Activated T-cell treated with anti-CD3 and anti-CD28 coated beads, Interleukin-2, amount 50 U/mL, for 72 hours (primary cell): ENCODE measurements around the gene APBA1. TPM values are rescaled to one million over a fixed set of nuclear protein-coding genes. Genes with fewer than 3 reads are reported as not detected.

Experiments used
- ATAC-seq, 2 donors: fragments of 150-1000 bp; cut with Tn5 transposase; replicated peaks in 1 of 2; 2 replicates each; pipeline ENCODE4 v1.10.0; 2021; ENCODE audit warnings: moderate library complexity in 2 of 2, mild to moderate bottlenecking in 1 of 2
- DNase-seq, 2 donors: peaks; one replicate each; pipeline ENCODE4 v3.0.0; 2021 to 2022; ENCODE audit warnings: mixed read lengths in 1 of 2
- H3K27ac Mint-ChIP-seq: one replicate; pipeline ENCODE4 v1.8.0; 2022; ENCODE audit warnings: mild to moderate bottlenecking, moderate library complexity, mixed read lengths
- H3K27me3 Mint-ChIP-seq: one replicate; pipeline ENCODE4 v1.8.0; 2022; ENCODE audit warnings: low read depth, mixed read lengths
- H3K36me3 Mint-ChIP-seq, 2 donors: one replicate each; pipeline ENCODE4 v1.8.0; 2022; ENCODE audit warnings: mixed read lengths in 2 of 2, mild to moderate bottlenecking in 1 of 2; ENCODE audit not compliant: insufficient read depth in 2 of 2
- H3K4me1 Mint-ChIP-seq: one replicate; pipeline ENCODE4 v1.8.0; 2022; ENCODE audit warnings: low read depth, mixed read lengths
- H3K4me3 Mint-ChIP-seq, 2 donors: one replicate each; pipeline ENCODE4 v1.8.0; 2022; ENCODE audit warnings: mild to moderate bottlenecking in 2 of 2, mixed read lengths in 2 of 2, moderate library complexity in 2 of 2
- H3K9me3 Mint-ChIP-seq, 2 donors: one replicate each; pipeline ENCODE4 v1.8.0; 2022; ENCODE audit warnings: mixed read lengths in 2 of 2
- total RNA-seq, 2 donors: library from RNA; stranded (reverse); gene quantifications; one replicate each; pipeline ENCODE4 v1.2.3, GENCODE V29; 2022

The APBA1 gene
- total RNA-seq, 2 donors from 2014 or later, result 0.74 to 1.2 TPM

DNA sequence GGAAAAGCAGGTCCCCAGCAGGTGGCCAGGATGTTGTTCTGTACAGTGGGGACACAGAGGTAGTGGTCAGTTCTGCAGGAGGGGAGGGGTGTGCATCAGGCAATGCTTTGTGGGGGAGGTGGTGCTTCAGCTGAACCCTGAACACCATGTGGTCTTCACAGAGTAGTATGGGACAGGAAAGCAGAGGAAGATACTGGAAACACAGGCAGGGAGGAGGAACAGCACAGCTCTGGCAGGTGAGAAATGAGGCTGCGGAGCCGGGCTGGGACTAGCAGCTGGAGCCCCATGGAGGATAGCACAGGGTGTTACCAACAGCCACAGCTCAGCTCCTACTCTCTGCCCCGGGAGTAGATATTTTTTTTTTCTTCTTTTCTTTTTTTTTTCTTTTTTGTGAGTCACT lies 185.7 kb downstream of the APBA1 start:
- H3K4me3 Mint-ChIP-seq, result no peak overlapping the region
- H3K27me3 Mint-ChIP-seq, result no peaks in the 10 kb centered on the region
- H3K4me1 Mint-ChIP-seq, result no peaks in the 10 kb centered on the region
- ATAC-seq (no peak), DNase-seq (no peak)
- H3K9me3 Mint-ChIP-seq, result peaks cover 0 to 2% of the 10 kb centered on the region in 2 donors
- H3K27ac Mint-ChIP-seq, result no peak overlapping the region
- H3K36me3 Mint-ChIP-seq, result no peaks in the 10 kb centered on the region

DNA sequence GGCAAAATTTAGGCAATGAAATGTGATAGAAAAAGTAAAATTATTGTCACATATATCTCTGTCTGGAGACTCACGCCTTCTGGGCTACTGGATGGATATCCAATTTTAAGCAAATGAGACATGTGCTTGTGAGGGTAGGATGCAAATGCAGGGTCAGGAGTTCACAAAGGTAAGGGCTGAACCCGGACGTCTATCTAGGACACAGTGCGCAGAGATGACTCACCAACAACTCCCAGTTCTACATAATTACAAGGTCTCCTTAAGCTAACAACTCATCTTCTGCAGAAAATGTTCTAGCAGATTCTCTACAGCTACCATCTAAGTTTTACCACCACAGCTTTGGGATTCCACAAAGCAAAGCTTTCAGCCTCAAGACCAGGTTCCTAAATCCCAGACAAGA lies 186.7 kb downstream of the APBA1 start:
- ATAC-seq, result no peak
- Mint-ChIP-seq H3K4me3 (no peak overlapping the region), H3K36me3 (no peaks in the 10 kb centered on the region), H3K27ac (no peak overlapping the region), H3K4me1 (no peaks in the 10 kb centered on the region), H3K9me3 (peaks cover 0 to 2% of the 10 kb centered on the region in 2 donors), H3K27me3 (no peaks in the 10 kb centered on the region)
- no peak for DNase-seq

DNA sequence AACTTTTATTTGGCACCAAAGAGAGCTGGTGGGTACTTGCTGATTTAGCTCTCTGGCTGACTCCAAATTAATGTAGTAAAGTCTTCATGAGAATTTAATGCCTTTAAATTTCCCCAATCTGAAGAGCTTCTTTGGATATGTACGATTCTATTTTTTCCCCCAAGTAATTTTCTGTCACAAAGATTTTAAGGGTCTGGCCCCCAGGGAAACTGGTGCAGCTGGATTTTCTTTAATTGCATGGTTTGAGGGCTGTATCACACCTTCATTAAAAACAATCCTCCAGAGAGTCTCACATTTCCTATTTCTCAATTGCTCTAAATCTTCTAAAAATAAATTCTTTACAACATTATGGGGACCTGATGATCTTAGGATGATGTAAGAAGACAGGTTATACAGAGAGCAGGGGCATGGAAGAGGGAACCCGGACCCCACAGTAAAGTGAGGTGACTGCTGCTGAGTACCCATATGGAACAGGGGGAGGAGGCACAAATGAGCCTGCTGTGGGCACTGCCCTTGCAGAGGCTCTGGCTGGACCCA lies 188.2 kb downstream of the APBA1 start:
- Mint-ChIP-seq H3K36me3 (no peaks in the 10 kb centered on the region), H3K27me3 (no peaks in the 10 kb centered on the region), H3K27ac (no peak overlapping the region), H3K4me1 (no peaks in the 10 kb centered on the region), H3K4me3 (no peak overlapping the region), H3K9me3 (peaks cover 0 to under 1% of the 10 kb centered on the region in 2 donors)
- DNase-seq (no peak), ATAC-seq (no peak)

- peaks cover 21% of the 10 kb centered on the region for H3K4me1 Mint-ChIP-seq
- H3K36me3 Mint-ChIP-seq, result no peaks in the 10 kb centered on the region
- no peaks in the 10 kb centered on the region for H3K27me3 Mint-ChIP-seq
- no peaks in the 10 kb centered on the region for H3K9me3 Mint-ChIP-seq
- no peak overlapping the region for H3K27ac Mint-ChIP-seq
- no peak for ATAC-seq
- H3K4me3 Mint-ChIP-seq, result peak overlapping the region; percentile 51 to 58
- DNase-seq, result no peak
These were observed 195.4 kb downstream of the APBA1 start for GRCh38 chr9:69476797-69477196.

GRCh38 chr9:69476016-69476415 lies 196.2 kb downstream of the APBA1 start:
- H3K27me3 Mint-ChIP-seq, result no peaks in the 10 kb centered on the region
- no peaks in the 10 kb centered on the region for H3K36me3 Mint-ChIP-seq
- H3K9me3 Mint-ChIP-seq, result no peaks in the 10 kb centered on the region
- ATAC-seq, result peak; percentile 57 to 67
- no peak overlapping the region for H3K27ac Mint-ChIP-seq
- peaks cover 21% of the 10 kb centered on the region for H3K4me1 Mint-ChIP-seq
- H3K4me3 Mint-ChIP-seq, result peak overlapping the region; percentile 7 to 38
- DNase-seq, result peak; percentile 8 to 15

DNA sequence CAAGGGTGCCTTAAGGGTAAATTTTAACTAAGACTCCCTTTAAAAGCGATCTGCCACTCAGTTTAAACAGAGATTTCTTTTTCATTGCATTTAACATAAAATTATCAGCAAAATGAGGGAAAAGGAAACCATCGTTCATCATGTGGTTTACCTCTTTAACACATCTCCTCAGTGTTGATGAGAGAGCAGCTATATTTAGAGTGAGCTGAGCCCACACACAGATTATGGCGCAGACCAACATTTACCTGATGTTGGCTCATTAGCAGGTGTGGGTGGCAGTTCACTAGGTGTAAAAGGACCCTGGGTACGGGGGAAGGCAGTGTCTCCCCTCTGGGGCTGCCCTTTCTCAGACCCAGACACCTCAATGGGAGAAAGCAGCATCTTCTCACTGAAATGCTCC lies 197.3 kb downstream of the APBA1 start:
- Mint-ChIP-seq H3K9me3 (no peaks in the 10 kb centered on the region), H3K27ac (no peak overlapping the region), H3K4me1 (peaks cover 21% of the 10 kb centered on the region), H3K4me3 (peak overlapping the region; percentile 40 to 44), H3K27me3 (no peaks in the 10 kb centered on the region), H3K36me3 (no peaks in the 10 kb centered on the region)
- DNase-seq (no peak), ATAC-seq (peak; percentile 51 to 58)

DNA sequence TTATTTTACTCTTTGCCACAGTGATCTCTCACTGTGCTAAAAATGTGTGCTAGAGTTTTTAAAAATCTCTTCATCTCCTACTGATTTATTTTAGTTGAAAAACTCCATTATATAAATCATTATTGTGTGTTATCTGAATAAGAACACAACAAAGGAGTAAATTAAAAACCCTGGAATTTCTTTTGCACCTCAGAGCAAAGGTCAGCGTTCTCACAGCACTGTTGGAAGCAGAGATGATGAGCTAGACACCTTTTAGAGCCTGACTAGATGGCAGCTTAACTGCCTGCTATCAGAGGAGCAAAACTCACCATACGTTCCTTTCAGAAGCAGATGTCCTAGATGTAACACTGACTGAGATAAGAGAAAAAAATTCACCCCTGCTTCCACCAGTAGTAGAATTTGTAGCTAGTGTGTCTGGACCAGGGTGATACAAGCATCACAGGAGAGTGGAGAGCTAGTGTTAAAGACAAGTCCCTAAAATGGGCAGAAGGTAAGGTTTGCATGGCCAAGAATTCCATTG lies 200.0 kb downstream of the APBA1 start:
- Mint-ChIP-seq H3K27ac (no peak overlapping the region), H3K4me1 (peaks cover 21% of the 10 kb centered on the region)
- no peak for ATAC-seq

DNA sequence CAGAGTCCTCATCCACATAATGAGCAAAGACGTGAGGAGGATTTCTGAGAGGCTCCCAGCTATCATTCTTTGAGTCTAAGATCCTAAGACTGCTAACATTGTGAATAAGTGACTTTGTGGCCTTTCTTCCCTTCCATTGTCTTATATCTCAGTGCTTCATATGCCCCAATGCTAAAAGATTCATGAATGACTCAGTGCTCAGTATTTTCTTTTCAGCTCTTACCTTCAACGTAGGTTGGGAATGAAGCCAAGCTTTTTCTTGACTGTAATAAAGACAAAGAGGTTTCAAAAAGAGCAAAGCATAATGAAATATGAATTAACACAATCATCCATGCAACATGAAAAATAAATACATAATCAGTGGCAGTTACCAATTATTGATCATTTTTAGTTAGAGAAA lies 200.7 kb downstream of the APBA1 start:
- no peaks in the 10 kb centered on the region for H3K27me3 Mint-ChIP-seq
- no peak overlapping the region for H3K27ac Mint-ChIP-seq
- H3K4me1 Mint-ChIP-seq, result peaks cover 21% of the 10 kb centered on the region
- no peak for ATAC-seq
- H3K4me3 Mint-ChIP-seq, result no peak overlapping the region
- H3K36me3 Mint-ChIP-seq, result no peaks in the 10 kb centered on the region
- no peaks in the 10 kb centered on the region for H3K9me3 Mint-ChIP-seq
- DNase-seq, result no peak

More for the DNA sequence above, 200.0 kb downstream of the APBA1 start:
- Mint-ChIP-seq H3K36me3 (no peaks in the 10 kb centered on the region), H3K9me3 (no peaks in the 10 kb centered on the region), H3K27me3 (no peaks in the 10 kb centered on the region), H3K4me3 (no peak overlapping the region)
- DNase-seq, result no peak

DNA sequence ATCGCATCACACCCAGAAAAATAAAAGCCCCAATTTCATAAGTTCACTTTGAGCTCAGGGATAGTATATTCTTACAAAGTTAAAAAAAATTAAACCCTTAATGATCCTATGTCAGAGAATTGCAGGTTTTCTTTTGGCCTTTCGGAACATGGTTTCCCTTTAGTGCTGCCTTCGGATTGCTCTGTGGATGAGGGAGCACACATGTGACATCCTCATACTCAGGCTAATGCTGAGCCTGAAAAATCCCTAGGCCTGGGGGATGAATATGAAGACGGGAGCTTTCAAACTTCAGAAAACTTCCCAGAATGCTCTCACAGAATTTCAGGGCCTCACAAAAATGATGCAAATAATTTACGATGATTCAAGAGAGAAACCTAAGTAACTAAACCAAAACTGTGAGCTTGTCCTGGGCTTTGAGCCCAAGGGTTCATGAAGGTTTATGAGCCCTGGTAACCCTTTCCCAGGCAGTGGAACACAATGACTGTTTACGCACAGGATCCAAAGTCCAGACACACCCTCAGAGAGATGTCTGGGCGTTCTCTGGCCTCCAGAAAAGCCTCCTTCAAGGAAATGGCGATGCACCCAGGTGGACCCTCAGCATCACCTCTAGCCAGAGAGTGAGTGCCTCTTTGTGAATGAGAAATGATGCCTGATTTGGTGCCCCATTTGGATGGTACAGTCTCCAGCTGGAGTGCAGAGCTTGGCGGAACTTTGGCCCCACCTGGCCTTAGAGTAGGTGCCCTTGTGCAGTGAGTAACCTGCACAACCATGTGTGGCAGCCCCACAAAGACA lies 201.8 kb downstream of the APBA1 start:
- peaks cover 12% of the 10 kb centered on the region for H3K4me1 Mint-ChIP-seq
- no peaks in the 10 kb centered on the region for H3K9me3 Mint-ChIP-seq
- no peaks in the 10 kb centered on the region for H3K36me3 Mint-ChIP-seq
- no peaks in the 10 kb centered on the region for H3K27me3 Mint-ChIP-seq
- no peak overlapping the region for H3K27ac Mint-ChIP-seq
- ATAC-seq, result no peak
- H3K4me3 Mint-ChIP-seq, result no peak overlapping the region
- no peak for DNase-seq

GRCh38 chr9:69469136-69469535 lies 203.0 kb downstream of the APBA1 start:
- no peak for DNase-seq
- H3K4me3 Mint-ChIP-seq, result no peak overlapping the region
- H3K27ac Mint-ChIP-seq, result no peak overlapping the region
- no peak for ATAC-seq
- no peaks in the 10 kb centered on the region for H3K27me3 Mint-ChIP-seq
- no peaks in the 10 kb centered on the region for H3K4me1 Mint-ChIP-seq
- H3K9me3 Mint-ChIP-seq, result no peaks in the 10 kb centered on the region
- no peaks in the 10 kb centered on the region for H3K36me3 Mint-ChIP-seq

- Mint-ChIP-seq H3K9me3 (no peaks in the 10 kb centered on the region), H3K36me3 (no peaks in the 10 kb centered on the region), H3K27ac (no peak overlapping the region), H3K27me3 (no peaks in the 10 kb centered on the region), H3K4me1 (no peaks in the 10 kb centered on the region), H3K4me3 (no peak overlapping the region)
- ATAC-seq (no peak), DNase-seq (no peak)
These were observed 203.8 kb downstream of the APBA1 start for GRCh38 chr9:69468380-69468779.

- H3K4me3 Mint-ChIP-seq, result no peak overlapping the region
- no peak for ATAC-seq
These were observed 206.0 kb downstream of the APBA1 start for GRCh38 chr9:69466151-69466550.

GRCh38 chr9:69465473-69465872 lies 206.7 kb downstream of the APBA1 start:
- no peaks in the 10 kb centered on the region for H3K36me3 Mint-ChIP-seq
- H3K4me3 Mint-ChIP-seq, result no peak overlapping the region
- no peaks in the 10 kb centered on the region for H3K9me3 Mint-ChIP-seq
- H3K27ac Mint-ChIP-seq, result no peak overlapping the region
- no peaks in the 10 kb centered on the region for H3K4me1 Mint-ChIP-seq
- H3K27me3 Mint-ChIP-seq, result no peaks in the 10 kb centered on the region
- DNase-seq, result no peak
- ATAC-seq, result no peak

More at GRCh38 chr9:69466151-69466550, 206.0 kb downstream of the APBA1 start:
- Mint-ChIP-seq H3K9me3 (no peaks in the 10 kb centered on the region), H3K27me3 (no peaks in the 10 kb centered on the region), H3K27ac (no peak overlapping the region), H3K36me3 (no peaks in the 10 kb centered on the region), H3K4me1 (no peaks in the 10 kb centered on the region)
- DNase-seq, result no peak
